ENCODE results near the gene HS3ST6. TPM values are rescaled to one million over a fixed set of nuclear protein-coding genes. Genes with fewer than 3 reads are reported as not detected.
A peak's percentile ranks its signal among the peaks of the same experiment; 100 is the strongest.

The HS3ST6 gene
- total RNA-seq, 1 experiment from 2014 or later, result 1.0 TPM

GRCh38 chr16:1959269-1960039 lies 41.2 kb upstream of the HS3ST6 start, which contains the start of gene NDUFB10:
Gene NDUFB10 (plus strand): TSS chr16:1959538. CDS start chr16:1959625, 87 bp downstream.
- ChIA-PET CTCF (interaction anchor here (0.8 to 1.3 kb wide), 3 partner anchors 13 to 181 kb away, joined by 3 to 6 read pairs (median 3); no protein-coding TSS in a partner anchor), POLR2A (interaction anchor here (0.6 to 1.1 kb wide), 2 partner anchors 16 to 23 kb away, joined by 3 to 8 read pairs; no protein-coding TSS in a partner anchor)
- Mint-ChIP-seq H3K9me3 (no peaks in the 10 kb centered on the region), H3K36me3 (peaks cover 33% of the 10 kb centered on the region), H3K27me3 (ENCODE audit: low read depth) (peaks cover 6% of the 10 kb centered on the region), H3K27ac (peak within 1 kb of the TSS; percentile 77), H3K4me3 (peak within 1 kb of the TSS; percentile 93), H3K4me1 (peaks cover 34% of the 10 kb centered on the region)
- DNase-seq (ENCODE audit: low spot score), result peak; percentile 92
- ATAC-seq, result peak; percentile 34
- peak; percentile 55; the same call in 1 of the 2 replicates for TF ChIP-seq PRRX2 (CRISPR knock-in tag; IDR thresholded peaks at IDR 0.05)
- TF ChIP-seq JUN (CRISPR knock-in tag; IDR thresholded peaks at IDR 0.05), result 0 out of 2 replicates have a peak, but pooled peaks have one; percentile 71
- TF ChIP-seq USF2 (CRISPR knock-in tag; IDR thresholded peaks at IDR 0.05), result peak; percentile 33
- TF ChIP-seq CTCF (IDR thresholded peaks at IDR 0.05), result no peak
- peak; percentile 84; the same call in 1 of the 2 replicates for TF ChIP-seq ERG (CRISPR knock-in tag; IDR thresholded peaks at IDR 0.05)
- 0 out of 2 replicates have a peak, but pooled peaks have one; percentile 49 for TF ChIP-seq ZNF671 (CRISPR knock-in tag; IDR thresholded peaks at IDR 0.05)
- no peak for TF ChIP-seq ZNF281 (CRISPR knock-in tag; IDR thresholded peaks at IDR 0.05)
- peak; percentile 89; the same call in 1 of the 2 replicates for TF ChIP-seq ARID4B (CRISPR knock-in tag; IDR thresholded peaks at IDR 0.05; ENCODE audit: borderline replicate concordance)
- peak; percentile 51; the same call in 1 of the 2 replicates for TF ChIP-seq GABPB1 (CRISPR knock-in tag; IDR thresholded peaks at IDR 0.05)
- TF ChIP-seq AR (CRISPR knock-in tag; IDR thresholded peaks at IDR 0.05), result no peak
- TF ChIP-seq MAX (CRISPR knock-in tag; IDR thresholded peaks at IDR 0.05), result peak; percentile 54; the same call in 1 of the 2 replicates
- TF ChIP-seq ESRRA (CRISPR knock-in tag; IDR thresholded peaks at IDR 0.05; ENCODE audit: borderline replicate concordance), result peak; percentile 37; the same call in 1 of the 2 replicates
- TF ChIP-seq ZNF232 (CRISPR knock-in tag; IDR thresholded peaks at IDR 0.05), result peak; percentile 88
- TF ChIP-seq KAT7 (CRISPR knock-in tag; IDR thresholded peaks at IDR 0.05; ENCODE audit: borderline replicate concordance), result no peak
- peak; percentile 82 for TF ChIP-seq CREM (CRISPR knock-in tag; IDR thresholded peaks at IDR 0.05)
- TF ChIP-seq TEAD1 (CRISPR knock-in tag; IDR thresholded peaks at IDR 0.05), result peak; percentile 83
- peak; percentile 83 for TF ChIP-seq SP1 (CRISPR knock-in tag; conservative IDR thresholded peaks at IDR 0.05)
- TF ChIP-seq E2F1 (CRISPR knock-in tag; IDR thresholded peaks at IDR 0.05), result no peak
- 0 out of 2 replicates have a peak, but pooled peaks have one; percentile 44 for TF ChIP-seq ELF4 (CRISPR knock-in tag; IDR thresholded peaks at IDR 0.05; ENCODE audit: low read depth)

Data from WTC11 (cell line).